Measurements from ENCODE around the gene ULBP2.
"Not testable (repeated sequence)": the region's sequence is repeated elsewhere in the genome, so short reads cannot be mapped to it uniquely, and the experiment has no call there.

ULBP2 gene

GRCh38 chr6:149975400-149975799 is 33.6 kb downstream of the ULBP2 start:
- no peak for DNase-seq

DNA sequence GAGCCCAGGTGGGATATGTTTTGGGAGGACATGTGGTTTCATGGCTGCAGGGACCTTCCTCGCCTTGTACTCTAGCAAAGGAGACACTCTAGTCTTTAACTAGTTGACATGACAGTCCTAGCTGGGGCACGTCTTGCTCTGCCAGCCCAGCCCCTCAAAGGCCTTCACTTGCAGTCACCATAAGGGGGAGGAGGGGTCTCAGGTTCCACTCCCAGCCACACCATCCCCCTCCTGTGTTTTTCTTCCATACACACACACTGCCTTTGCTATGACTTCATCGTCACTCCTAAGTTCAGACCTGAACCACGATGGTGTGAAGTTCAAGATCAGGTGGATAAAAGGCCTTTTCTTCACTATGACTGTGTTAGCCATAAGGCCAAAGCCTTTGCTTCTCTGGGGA is 35.4 kb downstream of the ULBP2 start:
- DNase-seq, result no peak

DNA sequence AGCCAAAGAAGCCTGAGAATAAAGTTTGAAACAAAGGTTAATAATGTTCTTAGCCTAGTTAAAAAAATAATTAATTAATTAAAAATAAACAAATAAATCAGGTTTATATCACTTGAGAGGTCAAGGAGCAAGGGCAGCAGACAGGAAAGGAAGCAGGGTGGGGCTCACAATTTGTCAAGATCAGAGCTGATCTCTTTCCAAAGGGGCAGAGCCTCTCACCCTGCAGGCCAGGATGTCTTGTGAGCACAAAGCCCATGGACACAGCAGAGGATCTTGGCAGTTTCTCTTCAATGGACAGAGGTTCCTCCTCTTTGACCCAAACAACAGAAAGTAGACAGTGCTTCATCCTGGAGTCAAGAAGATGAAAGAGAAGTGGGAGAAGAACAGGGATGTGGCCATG is 36.8 kb downstream of the ULBP2 start:
- no peak for DNase-seq

- no peak for DNase-seq
Observed at GRCh38 chr6:149979293-149979692, 37.5 kb downstream of the ULBP2 start.

DNA sequence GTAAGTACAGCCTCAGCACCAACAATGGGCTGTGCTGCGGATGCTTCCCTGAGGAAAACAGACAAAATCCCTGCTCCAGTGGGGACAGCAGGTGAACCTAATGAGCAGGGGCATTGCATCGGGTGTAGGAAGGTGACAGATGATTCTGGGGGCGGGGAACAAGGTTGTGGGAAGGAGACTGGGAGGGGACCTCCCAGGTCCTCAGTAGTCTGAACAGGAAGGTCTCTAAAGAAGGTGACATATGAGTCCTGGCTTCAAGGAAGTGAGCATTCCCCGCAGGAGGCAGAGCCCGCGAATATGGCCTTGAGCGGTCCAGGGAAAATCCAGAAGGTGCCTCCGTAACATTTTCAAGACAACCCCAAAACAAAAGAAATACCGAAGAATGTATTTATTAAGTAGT is 41.3 kb downstream of the ULBP2 start:
- DNase-seq, result no peak

- no peak for DNase-seq
Observed at GRCh38 chr6:149984773-149985172, 43.0 kb downstream of the ULBP2 start.

DNA sequence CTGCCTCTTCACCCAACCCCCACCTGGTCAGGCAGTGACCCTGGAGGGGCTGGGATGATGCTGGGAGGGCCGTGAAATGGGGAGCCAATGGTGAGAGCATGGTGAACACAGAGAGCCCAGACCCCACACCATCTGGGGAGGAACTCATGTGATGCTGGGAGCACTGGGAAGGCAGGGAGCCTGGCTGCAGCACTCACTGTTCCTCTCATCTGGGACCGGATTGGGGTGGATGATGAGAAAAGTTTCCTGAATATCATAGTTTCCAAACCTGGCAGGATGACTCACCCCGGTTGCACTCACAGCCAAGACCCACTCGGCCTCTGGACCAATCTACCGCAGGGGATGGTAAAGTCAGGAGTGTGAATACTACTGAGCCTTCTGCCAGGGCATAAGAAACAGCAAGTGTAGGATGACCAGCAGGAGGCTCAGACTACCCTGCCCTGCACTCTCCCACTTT is 43.7 kb downstream of the ULBP2 start:
- no peak for DNase-seq

DNA sequence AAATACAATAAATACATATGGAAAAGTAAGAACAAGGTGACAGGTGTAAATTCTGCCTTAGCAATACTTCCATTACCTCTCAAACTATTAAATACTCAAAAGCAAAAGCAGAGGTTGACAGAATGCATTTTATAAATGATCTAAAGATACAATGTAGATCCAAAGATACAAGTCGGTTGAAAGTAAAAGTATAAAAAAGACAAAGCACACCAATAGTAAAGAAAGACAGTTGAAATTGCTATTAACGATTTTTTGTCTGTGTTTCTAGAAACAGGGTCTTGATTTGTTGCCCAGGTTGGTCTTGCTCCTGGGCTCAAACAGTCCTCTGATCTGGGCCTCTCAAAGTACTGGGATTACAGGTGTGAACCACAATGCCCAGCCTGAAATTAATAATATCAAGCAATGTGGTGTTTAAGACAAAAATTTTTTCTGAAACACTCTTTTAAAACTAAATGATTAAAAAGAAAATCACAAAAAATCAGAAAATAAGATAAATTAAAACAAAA is 45.8 kb downstream of the ULBP2 start:
- no peak for DNase-seq

GRCh38 chr6:149988550-149989346 is 46.9 kb downstream of the ULBP2 start:
- DNase-seq, result no peak

GRCh38 chr6:149990212-149990660 is 48.4 kb downstream of the ULBP2 start:
- DNase-seq, result no peak

GRCh38 chr6:149990661-149991471 is 49.1 kb downstream of the ULBP2 start:
- DNase-seq, result peak; percentile 32

- not testable (repeated sequence) for DNase-seq
Observed at GRCh38 chr6:149991472-149991795, 49.6 kb downstream of the ULBP2 start.

- DNase-seq, result no peak
Observed at GRCh38 chr6:149991838-149992237, 50.0 kb downstream of the ULBP2 start.

DNA sequence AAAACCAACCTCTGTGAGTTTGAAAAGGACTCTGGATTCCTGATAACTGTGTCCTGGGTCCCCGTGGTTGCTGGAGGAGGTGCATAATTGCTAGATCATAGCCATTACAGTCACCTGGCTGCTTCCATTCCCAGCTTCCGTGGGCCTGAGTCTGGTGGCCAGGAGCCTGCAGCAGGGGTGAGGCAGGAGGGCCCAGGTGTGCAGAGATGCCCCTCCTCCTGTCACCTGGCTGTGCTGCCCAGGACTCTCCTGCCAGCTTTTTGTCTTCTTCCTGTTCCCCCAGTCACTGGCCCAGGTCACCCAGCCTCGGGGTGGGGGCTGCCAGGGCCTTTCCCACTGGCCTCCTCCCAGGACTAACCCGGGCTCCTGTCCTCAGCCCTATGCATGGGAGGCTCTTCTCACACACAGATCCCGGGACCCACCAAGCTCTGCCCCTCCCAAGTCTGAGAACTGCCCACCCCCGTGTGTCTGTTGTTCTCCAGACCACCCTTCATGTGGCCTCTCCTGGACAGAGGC is 53.5 kb downstream of the ULBP2 start:
- no peak for DNase-seq

- DNase-seq, result no peak
Observed at GRCh38 chr6:149995971-149996370, 54.2 kb downstream of the ULBP2 start.
